Panc1 (cell line): Measurements from ENCODE around the gene GNAQ. TPM values are rescaled to one million over a fixed set of nuclear protein-coding genes. Genes with fewer than 3 reads are reported as not detected.

Experiments used
- ATAC-seq: fragments of 200-7000 bp; cut with Tn5 transposase; 2 replicates; pipeline ENCODE4 v1.9.1; 2020; ENCODE audit warnings: mild to moderate bottlenecking, moderate library complexity
- BruUV-seq: library from RNA; stranded (reverse); fragments of 400-500 nt; replicated peaks from 2 replicates; lab custom pipeline; 2021; lab: Mats Ljungman, UMichigan
- CTCF ChIA-PET: fragments of 300-600 bp; sonication (Branson Sonifier 250); formaldehyde crosslinking; loops from one replicate; lab custom pipeline; 2022; ENCODE audit warnings: antibody characterized with exemption; lab: Charles Lee
- POLR2A ChIA-PET: fragments of 300-600 bp; sonication (Branson Sonifier 250); formaldehyde crosslinking; loops from one replicate; lab custom pipeline; 2022; ENCODE audit warnings: antibody characterized with exemption; lab: Charles Lee
- DNase-seq: peaks from one replicate; pipeline ENCODE4 v3.0.0-alpha.2; 2010; ENCODE audit warnings: low read depth, low spot score
- H3K27ac ChIP-seq: 2 replicates; pipeline ENCODE4 v1.5.1; 2011; ENCODE audit warnings: mild to moderate bottlenecking, low read length, inconsistent platforms
- H3K27me3 ChIP-seq: fragments of 200-500 bp; sonication (Bioruptor generic); 2 replicates; pipeline ENCODE4 v1.6.0; 2014; ENCODE audit warnings: low read length, inconsistent platforms; ENCODE audit not compliant: control insufficient read depth, insufficient read depth
- H3K36me3 ChIP-seq: fragments of 200-500 bp; sonication (Bioruptor generic); 2 replicates; pipeline ENCODE4 v1.5.1; 2014; ENCODE audit warnings: inconsistent platforms, mild to moderate bottlenecking, low read length, moderate library complexity; ENCODE audit not compliant: control insufficient read depth, insufficient read depth
- H3K4me1 ChIP-seq: 2 replicates; pipeline ENCODE4 v1.5.1; 2011; ENCODE audit warnings: inconsistent platforms, mild to moderate bottlenecking, low read length, moderate library complexity; ENCODE audit not compliant: control insufficient read depth, insufficient read depth
- H3K4me3 ChIP-seq, 2 experiments: 2 replicates each; pipeline ENCODE4 v1.5.1; 2011 to 2012; ENCODE audit warnings: low read depth in 2 of 2, low read length in 2 of 2, mild to moderate bottlenecking in 2 of 2, inconsistent platforms in 1 of 2, moderate library complexity in 1 of 2
- H3K9me3 ChIP-seq: fragments of 200-500 bp; sonication (Bioruptor generic); 2 replicates; pipeline ENCODE4 v1.5.1; 2014; ENCODE audit warnings: low read depth, mild to moderate bottlenecking, inconsistent platforms, low read length, moderate library complexity; ENCODE audit not compliant: control insufficient read depth, insufficient read depth
- POLR2AphosphoS5 ChIP-seq: IDR thresholded peaks from 2 replicates; pipeline ENCODE4 v1.6.1; 2012; ENCODE audit warnings: mild to moderate bottlenecking, low read depth, low read length, moderate library complexity
- SIN3A ChIP-seq: IDR thresholded peaks from 2 replicates; pipeline ENCODE4 v1.6.1; 2012; ENCODE audit warnings: low read depth, mild to moderate bottlenecking, low read length, moderate library complexity, borderline replicate concordance; ENCODE audit not compliant: insufficient read depth
- TCF7L2 ChIP-seq: IDR thresholded peaks from 2 replicates; pipeline ENCODE4 v1.6.1; 2011; ENCODE audit warnings: mild to moderate bottlenecking, low read depth, low read length, inconsistent platforms
- in situ Hi-C: cut with HindIII; loops from 2 replicates; pipeline ENCODE4 v1.10.0; 2016; ENCODE audit warnings: low sequenced_read_pairs, low pct_unique_long_range_greater_than_20kb
- intact Hi-C: fragments of 100-400 bp; cut with micrococcal nuclease; formaldehyde crosslinking; loops from one replicate; pipeline ENCODE4 v1.10.0; 2022; ENCODE audit not compliant: unreplicated experiment
- total RNA-seq: library from RNA; stranded (reverse); gene quantifications from one replicate; pipeline ENCODE4 v1.2.1, GENCODE V29; 2021; ENCODE audit not compliant: unreplicated experiment
- TF ChIP-seq, protein P1 (sequence below): fragments of 450-650 bp; IDR thresholded peaks from 2 replicates; pipeline ENCODE4 v1.5.1; 2017; ENCODE audit warnings: mild to moderate bottlenecking
- TF ChIP-seq, protein P2 (sequence below), 2 experiments: IDR thresholded peaks; 2 replicates each; pipeline ENCODE4 v1.6.1; 2011 to 2012; ENCODE audit warnings: low read depth in 2 of 2, control low read depth in 1 of 2, low read length in 1 of 2, mild to moderate bottlenecking in 1 of 2, moderate library complexity in 1 of 2; ENCODE audit not compliant: insufficient read depth in 1 of 2

The GNAQ gene
- total RNA-seq, 1 experiment from 2014 or later: 34.5 TPM

GRCh38 chr9:77772646-77773045, 259.0 kb downstream of the GNAQ start:
- Histone ChIP-seq H3K36me3 (no peaks in the 10 kb centered on the region), H3K4me3 (no peak overlapping the region), H3K27me3 (no peaks in the 10 kb centered on the region), H3K4me1 (no peaks in the 10 kb centered on the region), H3K9me3 (no peaks in the 10 kb centered on the region), H3K27ac (no peak overlapping the region)
- CTCF ChIA-PET: interaction anchor here (0.5 kb wide), 1 partner anchor 144 kb away, joined by 7 read pairs; no protein-coding TSS in a partner anchor
- ATAC-seq (no peak), DNase-seq (no peak)
- POLR2A ChIA-PET: no interaction called here
- no TSS peak for BruUV-seq
- intact Hi-C loops (no loop called here), in situ Hi-C loops (no loop called here)
- TF ChIP-seq SIN3A: no peak
- TF ChIP-seq, protein P1, sequence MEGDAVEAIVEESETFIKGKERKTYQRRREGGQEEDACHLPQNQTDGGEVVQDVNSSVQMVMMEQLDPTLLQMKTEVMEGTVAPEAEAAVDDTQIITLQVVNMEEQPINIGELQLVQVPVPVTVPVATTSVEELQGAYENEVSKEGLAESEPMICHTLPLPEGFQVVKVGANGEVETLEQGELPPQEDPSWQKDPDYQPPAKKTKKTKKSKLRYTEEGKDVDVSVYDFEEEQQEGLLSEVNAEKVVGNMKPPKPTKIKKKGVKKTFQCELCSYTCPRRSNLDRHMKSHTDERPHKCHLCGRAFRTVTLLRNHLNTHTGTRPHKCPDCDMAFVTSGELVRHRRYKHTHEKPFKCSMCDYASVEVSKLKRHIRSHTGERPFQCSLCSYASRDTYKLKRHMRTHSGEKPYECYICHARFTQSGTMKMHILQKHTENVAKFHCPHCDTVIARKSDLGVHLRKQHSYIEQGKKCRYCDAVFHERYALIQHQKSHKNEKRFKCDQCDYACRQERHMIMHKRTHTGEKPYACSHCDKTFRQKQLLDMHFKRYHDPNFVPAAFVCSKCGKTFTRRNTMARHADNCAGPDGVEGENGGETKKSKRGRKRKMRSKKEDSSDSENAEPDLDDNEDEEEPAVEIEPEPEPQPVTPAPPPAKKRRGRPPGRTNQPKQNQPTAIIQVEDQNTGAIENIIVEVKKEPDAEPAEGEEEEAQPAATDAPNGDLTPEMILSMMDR: no peak
- no peak for TF ChIP-seq TCF7L2
- TF ChIP-seq, protein P2, sequence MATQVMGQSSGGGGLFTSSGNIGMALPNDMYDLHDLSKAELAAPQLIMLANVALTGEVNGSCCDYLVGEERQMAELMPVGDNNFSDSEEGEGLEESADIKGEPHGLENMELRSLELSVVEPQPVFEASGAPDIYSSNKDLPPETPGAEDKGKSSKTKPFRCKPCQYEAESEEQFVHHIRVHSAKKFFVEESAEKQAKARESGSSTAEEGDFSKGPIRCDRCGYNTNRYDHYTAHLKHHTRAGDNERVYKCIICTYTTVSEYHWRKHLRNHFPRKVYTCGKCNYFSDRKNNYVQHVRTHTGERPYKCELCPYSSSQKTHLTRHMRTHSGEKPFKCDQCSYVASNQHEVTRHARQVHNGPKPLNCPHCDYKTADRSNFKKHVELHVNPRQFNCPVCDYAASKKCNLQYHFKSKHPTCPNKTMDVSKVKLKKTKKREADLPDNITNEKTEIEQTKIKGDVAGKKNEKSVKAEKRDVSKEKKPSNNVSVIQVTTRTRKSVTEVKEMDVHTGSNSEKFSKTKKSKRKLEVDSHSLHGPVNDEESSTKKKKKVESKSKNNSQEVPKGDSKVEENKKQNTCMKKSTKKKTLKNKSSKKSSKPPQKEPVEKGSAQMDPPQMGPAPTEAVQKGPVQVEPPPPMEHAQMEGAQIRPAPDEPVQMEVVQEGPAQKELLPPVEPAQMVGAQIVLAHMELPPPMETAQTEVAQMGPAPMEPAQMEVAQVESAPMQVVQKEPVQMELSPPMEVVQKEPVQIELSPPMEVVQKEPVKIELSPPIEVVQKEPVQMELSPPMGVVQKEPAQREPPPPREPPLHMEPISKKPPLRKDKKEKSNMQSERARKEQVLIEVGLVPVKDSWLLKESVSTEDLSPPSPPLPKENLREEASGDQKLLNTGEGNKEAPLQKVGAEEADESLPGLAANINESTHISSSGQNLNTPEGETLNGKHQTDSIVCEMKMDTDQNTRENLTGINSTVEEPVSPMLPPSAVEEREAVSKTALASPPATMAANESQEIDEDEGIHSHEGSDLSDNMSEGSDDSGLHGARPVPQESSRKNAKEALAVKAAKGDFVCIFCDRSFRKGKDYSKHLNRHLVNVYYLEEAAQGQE (IDR thresholded peaks at IDR 0.05; ENCODE audit: insufficient read depth in 1 of 2, low read depth in 2 of 2, low read length in 1 of 2): no peak
- TF ChIP-seq POLR2AphosphoS5: no peak

GRCh38 chr9:77771171-77771570, 260.4 kb downstream of the GNAQ start:
- H3K36me3 ChIP-seq: no peaks in the 10 kb centered on the region
- intact Hi-C loops (no loop called here), in situ Hi-C loops (no loop called here)
- no peak overlapping the region for H3K4me3 ChIP-seq
- ChIA-PET POLR2A (no interaction called here), CTCF (interaction anchor here (0.7 kb wide), 1 partner anchor 279 kb away, joined by 4 read pairs; no protein-coding TSS in a partner anchor)
- BruUV-seq: no TSS peak
- H3K4me1 ChIP-seq: no peaks in the 10 kb centered on the region
- no peak for TF ChIP-seq SIN3A
- TF ChIP-seq, protein P1: no peak
- TF ChIP-seq, protein P2 (IDR thresholded peaks at IDR 0.05; ENCODE audit: insufficient read depth in 1 of 2, low read depth in 2 of 2, low read length in 1 of 2): no peak
- TF ChIP-seq TCF7L2: no peak
- no peak for TF ChIP-seq POLR2AphosphoS5
- no peaks in the 10 kb centered on the region for H3K27me3 ChIP-seq
- no peak overlapping the region for H3K27ac ChIP-seq
- DNase-seq: no peak
- no peaks in the 10 kb centered on the region for H3K9me3 ChIP-seq
- no peak for ATAC-seq
